ENCODE data around the gene LY6G6F.

Gene LY6G6F

GRCh38 chr6:31727717-31728671 is 21.3 kb downstream of the LY6G6F start:
- Histone ChIP-seq H3K4me1 (ENCODE audit: control insufficient read depth, insufficient read depth, low read length) (peaks cover 8% of the 10 kb centered on the region), H3K36me3 (ENCODE audit: control insufficient read depth, insufficient read depth, low read length) (peaks cover 41% of the 10 kb centered on the region), H3K9me3 (ENCODE audit: control insufficient read depth, insufficient read depth, low read length) (no peaks in the 10 kb centered on the region), H3K27ac (ENCODE audit: low read depth, low read length) (no peak overlapping the region), H3K27me3 (ENCODE audit: control insufficient read depth, insufficient read depth, low read length) (no peaks in the 10 kb centered on the region), H3K4me3 (ENCODE audit: low read depth, low read length) (no peak overlapping the region), H3K9ac (ENCODE audit: low read depth, low read length) (no peak overlapping the region)

GRCh38 chr6:31728767-31729514 is 22.3 kb downstream of the LY6G6F start, which contains the start of gene DDAH2:
Gene DDAH2 (minus strand): TSS chr6:31729299. CDS start chr6:31729161, 138 bp downstream.
- peak within 1 kb of the TSS; percentile 96 for H3K4me3 ChIP-seq (ENCODE audit: low read depth, low read length)
- peaks cover 8% of the 10 kb centered on the region for H3K4me1 ChIP-seq (ENCODE audit: control insufficient read depth, insufficient read depth, low read length)
- H3K9me3 ChIP-seq (ENCODE audit: control insufficient read depth, insufficient read depth, low read length) = no peaks in the 10 kb centered on the region
- H3K9ac ChIP-seq (ENCODE audit: low read depth, low read length) = peak within 1 kb of the TSS; percentile 67
- no peaks in the 10 kb centered on the region for H3K27me3 ChIP-seq (ENCODE audit: control insufficient read depth, insufficient read depth, low read length)
- H3K36me3 ChIP-seq (ENCODE audit: control insufficient read depth, insufficient read depth, low read length) = peaks cover 51% of the 10 kb centered on the region
- H3K27ac ChIP-seq (ENCODE audit: low read depth, low read length) = peak within 1 kb of the TSS; percentile 97

- H3K27me3 ChIP-seq (ENCODE audit: control insufficient read depth, insufficient read depth, low read length) = no peaks in the 10 kb centered on the region
- H3K4me1 ChIP-seq (ENCODE audit: control insufficient read depth, insufficient read depth, low read length) = peaks cover 13% of the 10 kb centered on the region
- H3K9me3 ChIP-seq (ENCODE audit: control insufficient read depth, insufficient read depth, low read length) = no peaks in the 10 kb centered on the region
- H3K27ac ChIP-seq (ENCODE audit: low read depth, low read length) = peak overlapping the region; percentile 97
- peak overlapping the region; percentile 96 for H3K4me3 ChIP-seq (ENCODE audit: low read depth, low read length)
- H3K9ac ChIP-seq (ENCODE audit: low read depth, low read length) = peak overlapping the region; percentile 67
- peaks cover 55% of the 10 kb centered on the region for H3K36me3 ChIP-seq (ENCODE audit: control insufficient read depth, insufficient read depth, low read length)
Measured at GRCh38 chr6:31729515-31729978, 22.9 kb downstream of the LY6G6F start.

- Histone ChIP-seq H3K9ac (ENCODE audit: low read depth, low read length) (peak overlapping the region; percentile 67), H3K4me3 (ENCODE audit: low read depth, low read length) (peak overlapping the region; percentile 96), H3K9me3 (ENCODE audit: control insufficient read depth, insufficient read depth, low read length) (no peaks in the 10 kb centered on the region), H3K4me1 (ENCODE audit: control insufficient read depth, insufficient read depth, low read length) (peaks cover 14% of the 10 kb centered on the region), H3K27me3 (ENCODE audit: control insufficient read depth, insufficient read depth, low read length) (no peaks in the 10 kb centered on the region), H3K27ac (ENCODE audit: low read depth, low read length) (peak overlapping the region; percentile 97), H3K36me3 (ENCODE audit: control insufficient read depth, insufficient read depth, low read length) (peaks cover 55% of the 10 kb centered on the region)
Measured at GRCh38 chr6:31729979-31730630, 23.4 kb downstream of the LY6G6F start.

- H3K27me3 ChIP-seq (ENCODE audit: control insufficient read depth, insufficient read depth, low read length) = no peaks in the 10 kb centered on the region
- H3K27ac ChIP-seq (ENCODE audit: low read depth, low read length) = peak overlapping the region; percentile 97
- H3K9me3 ChIP-seq (ENCODE audit: control insufficient read depth, insufficient read depth, low read length) = no peaks in the 10 kb centered on the region
- peak overlapping the region; percentile 96; the same call in 1 of the 2 replicates for H3K4me3 ChIP-seq (ENCODE audit: low read depth, low read length)
- no peak overlapping the region for H3K9ac ChIP-seq (ENCODE audit: low read depth, low read length)
- H3K36me3 ChIP-seq (ENCODE audit: control insufficient read depth, insufficient read depth, low read length) = peaks cover 55% of the 10 kb centered on the region
- peaks cover 14% of the 10 kb centered on the region for H3K4me1 ChIP-seq (ENCODE audit: control insufficient read depth, insufficient read depth, low read length)
Measured at GRCh38 chr6:31730631-31731086, 24.0 kb downstream of the LY6G6F start.

GRCh38 chr6:31732029-31732428 is 25.4 kb downstream of the LY6G6F start:
- H3K4me3 ChIP-seq (ENCODE audit: low read depth, low read length) = no peak overlapping the region
- no peaks in the 10 kb centered on the region for H3K9me3 ChIP-seq (ENCODE audit: control insufficient read depth, insufficient read depth, low read length)
- peaks cover 20% of the 10 kb centered on the region for H3K4me1 ChIP-seq (ENCODE audit: control insufficient read depth, insufficient read depth, low read length)
- H3K36me3 ChIP-seq (ENCODE audit: control insufficient read depth, insufficient read depth, low read length) = peaks cover 43% of the 10 kb centered on the region
- no peak overlapping the region for H3K9ac ChIP-seq (ENCODE audit: low read depth, low read length)
- H3K27me3 ChIP-seq (ENCODE audit: control insufficient read depth, insufficient read depth, low read length) = no peaks in the 10 kb centered on the region
- H3K27ac ChIP-seq (ENCODE audit: low read depth, low read length) = no peak overlapping the region

- H3K9me3 ChIP-seq (ENCODE audit: control insufficient read depth, insufficient read depth, low read length) = no peaks in the 10 kb centered on the region
- H3K9ac ChIP-seq (ENCODE audit: low read depth, low read length) = 0 out of 2 replicates have a peak overlapping the region, but pooled peaks have one; percentile 11
- peak overlapping the region; percentile 92 for H3K27ac ChIP-seq (ENCODE audit: low read depth, low read length)
- no peak overlapping the region for H3K4me3 ChIP-seq (ENCODE audit: low read depth, low read length)
- peaks cover 30% of the 10 kb centered on the region for H3K4me1 ChIP-seq (ENCODE audit: control insufficient read depth, insufficient read depth, low read length)
- no peaks in the 10 kb centered on the region for H3K27me3 ChIP-seq (ENCODE audit: control insufficient read depth, insufficient read depth, low read length)
- peaks cover 35% of the 10 kb centered on the region for H3K36me3 ChIP-seq (ENCODE audit: control insufficient read depth, insufficient read depth, low read length)
Measured at GRCh38 chr6:31733734-31734133, 27.1 kb downstream of the LY6G6F start.

GRCh38 chr6:31734247-31734820 is 27.7 kb downstream of the LY6G6F start:
- Histone ChIP-seq H3K27ac (ENCODE audit: low read depth, low read length) (peak overlapping the region; percentile 92), H3K4me3 (ENCODE audit: low read depth, low read length) (peak overlapping the region; percentile 83), H3K27me3 (ENCODE audit: control insufficient read depth, insufficient read depth, low read length) (no peaks in the 10 kb centered on the region), H3K9ac (ENCODE audit: low read depth, low read length) (0 out of 2 replicates have a peak overlapping the region, but pooled peaks have one; percentile 11), H3K4me1 (ENCODE audit: control insufficient read depth, insufficient read depth, low read length) (peaks cover 34% of the 10 kb centered on the region), H3K36me3 (ENCODE audit: control insufficient read depth, insufficient read depth, low read length) (peaks cover 35% of the 10 kb centered on the region), H3K9me3 (ENCODE audit: control insufficient read depth, insufficient read depth, low read length) (no peaks in the 10 kb centered on the region)

GRCh38 chr6:31734821-31735406 is 28.2 kb downstream of the LY6G6F start:
- peaks cover 35% of the 10 kb centered on the region for H3K36me3 ChIP-seq (ENCODE audit: control insufficient read depth, insufficient read depth, low read length)
- peak overlapping the region; percentile 92 for H3K27ac ChIP-seq (ENCODE audit: low read depth, low read length)
- H3K4me1 ChIP-seq (ENCODE audit: control insufficient read depth, insufficient read depth, low read length) = peaks cover 35% of the 10 kb centered on the region
- H3K4me3 ChIP-seq (ENCODE audit: low read depth, low read length) = peak overlapping the region; percentile 83
- no peaks in the 10 kb centered on the region for H3K9me3 ChIP-seq (ENCODE audit: control insufficient read depth, insufficient read depth, low read length)
- no peaks in the 10 kb centered on the region for H3K27me3 ChIP-seq (ENCODE audit: control insufficient read depth, insufficient read depth, low read length)
- peak overlapping the region; percentile 64 for H3K9ac ChIP-seq (ENCODE audit: low read depth, low read length)
